Activated T-helper 1 cell treated with anti-CD3 and anti-CD28 coated beads, Interleukin-2, amount 50 U/mL, for 16 hours (primary cell): ENCODE results near the gene ROR2.

Source experiments
- DNase-seq, 2 donors: peaks; one replicate each; pipeline ENCODE4 v3.0.0-alpha.2; 2020; ENCODE audit warnings: low read depth in 1 of 2, low spot score in 1 of 2

ROR2 gene

GRCh38 chr9:91902475-91903125 is 47.4 kb downstream of the ROR2 start:
- DNase-seq = no peak

- no peak for DNase-seq
These were observed 49.2 kb downstream of the ROR2 start for GRCh38 chr9:91900797-91901177.

DNA sequence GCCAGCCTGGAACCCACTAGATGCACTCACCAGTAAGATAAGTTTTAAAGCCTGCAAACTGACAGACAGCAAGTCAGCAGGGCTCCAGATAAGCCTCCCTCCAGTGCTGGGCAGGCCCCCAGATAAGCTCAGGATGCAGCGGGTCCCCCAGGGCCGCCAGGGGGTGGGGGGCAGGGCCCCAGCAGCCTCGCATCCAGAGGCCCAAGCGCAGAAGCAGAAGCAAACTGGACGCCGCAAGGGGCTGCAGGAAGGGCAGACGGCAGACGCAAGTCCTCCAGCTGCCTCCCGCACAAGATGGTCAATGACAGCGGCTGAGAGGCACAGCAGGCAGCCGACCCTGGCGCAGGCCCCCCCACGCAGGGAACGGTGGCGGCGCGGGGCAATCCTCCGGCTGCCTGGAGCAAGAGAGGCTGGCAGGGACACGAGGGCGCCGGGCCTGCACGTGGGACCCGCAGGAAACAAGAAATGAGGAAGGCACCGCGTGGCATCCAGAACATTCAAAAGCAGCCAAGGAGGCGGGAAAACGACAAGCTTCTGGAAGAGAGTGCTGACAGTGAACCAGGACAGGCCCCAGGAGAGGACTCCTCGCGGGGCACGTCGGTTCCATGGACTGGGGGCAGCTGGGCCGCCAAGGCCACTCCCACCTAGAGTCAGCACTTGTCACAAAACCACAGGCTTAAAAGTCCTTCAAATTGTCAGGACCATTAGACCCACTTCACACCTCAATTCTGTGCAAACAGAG is 49.8 kb downstream of the ROR2 start:
- no peak for DNase-seq

GRCh38 chr9:91899594-91899993 is 50.4 kb downstream of the ROR2 start:
- DNase-seq = no peak

GRCh38 chr9:91899219-91899563 is 50.8 kb downstream of the ROR2 start:
- DNase-seq = no peak

GRCh38 chr9:91898451-91899218 is 51.4 kb downstream of the ROR2 start:
- DNase-seq = no peak

DNA sequence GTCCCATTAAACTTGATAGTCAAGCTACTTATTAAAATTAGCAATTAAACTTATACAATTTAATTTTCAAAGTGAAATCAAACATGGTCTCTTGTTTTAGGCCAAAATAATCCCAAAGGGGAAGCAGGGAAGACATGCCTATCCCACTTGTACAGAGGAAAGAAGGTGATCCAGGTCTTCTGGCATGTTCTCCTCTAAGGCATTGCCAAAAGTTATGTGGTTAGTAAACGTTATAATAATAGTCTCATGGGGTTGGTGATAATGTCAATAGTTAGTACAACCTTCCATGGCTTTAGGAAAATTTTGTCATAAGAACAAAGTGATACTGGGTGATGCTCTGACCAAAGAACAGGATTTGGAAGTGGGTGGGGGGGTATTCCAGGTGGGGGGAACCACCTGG is 52.8 kb downstream of the ROR2 start:
- DNase-seq = no peak

- no peak for DNase-seq
These were observed 53.4 kb downstream of the ROR2 start for GRCh38 chr9:91896513-91897121.

DNA sequence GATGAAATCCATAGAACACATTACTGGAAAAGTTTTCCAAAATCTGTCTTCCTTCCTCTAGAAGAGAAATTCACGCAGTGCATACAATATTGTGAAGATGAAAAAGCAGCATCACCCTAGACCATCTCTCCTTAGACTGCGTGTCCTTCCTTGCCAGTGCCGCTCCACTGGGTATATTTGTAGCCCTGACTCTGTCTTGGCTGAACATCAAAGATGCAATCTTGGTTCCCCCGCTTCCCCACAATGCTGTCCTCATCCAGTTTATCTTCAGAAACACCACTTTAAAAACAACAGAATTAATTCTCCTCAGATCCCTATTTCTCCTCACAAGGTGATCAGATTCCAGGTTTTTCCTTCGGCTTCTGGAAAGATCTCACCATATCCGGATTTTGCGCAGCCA is 53.9 kb downstream of the ROR2 start:
- no peak for DNase-seq

DNA sequence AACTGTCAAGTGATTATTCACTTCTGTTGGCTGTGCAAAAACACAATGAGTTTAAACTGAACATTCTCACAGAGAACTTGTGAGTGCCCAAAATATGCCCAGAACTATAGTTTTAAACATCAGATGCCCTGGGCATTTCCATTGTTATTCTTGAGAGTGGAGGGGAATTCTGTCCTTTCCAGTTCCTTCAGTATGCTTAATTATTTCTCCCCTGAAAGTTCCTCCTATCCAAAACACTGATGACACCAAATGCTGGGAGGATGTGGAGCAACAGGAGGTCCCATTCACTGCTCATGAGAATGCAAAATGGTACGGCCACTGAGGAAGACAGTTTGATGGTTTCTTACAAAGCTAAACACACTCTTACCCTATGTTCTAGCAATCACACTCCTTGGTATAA is 55.5 kb downstream of the ROR2 start:
- no peak for DNase-seq

GRCh38 chr9:91894023-91894422 is 56.0 kb downstream of the ROR2 start:
- DNase-seq = no peak

- DNase-seq = no peak
These were observed 58.1 kb downstream of the ROR2 start for GRCh38 chr9:91891915-91892314.

- DNase-seq = no peak
These were observed 59.4 kb downstream of the ROR2 start for GRCh38 chr9:91890662-91891061.

GRCh38 chr9:91889161-91889911 is 60.7 kb downstream of the ROR2 start:
- no peak for DNase-seq

DNA sequence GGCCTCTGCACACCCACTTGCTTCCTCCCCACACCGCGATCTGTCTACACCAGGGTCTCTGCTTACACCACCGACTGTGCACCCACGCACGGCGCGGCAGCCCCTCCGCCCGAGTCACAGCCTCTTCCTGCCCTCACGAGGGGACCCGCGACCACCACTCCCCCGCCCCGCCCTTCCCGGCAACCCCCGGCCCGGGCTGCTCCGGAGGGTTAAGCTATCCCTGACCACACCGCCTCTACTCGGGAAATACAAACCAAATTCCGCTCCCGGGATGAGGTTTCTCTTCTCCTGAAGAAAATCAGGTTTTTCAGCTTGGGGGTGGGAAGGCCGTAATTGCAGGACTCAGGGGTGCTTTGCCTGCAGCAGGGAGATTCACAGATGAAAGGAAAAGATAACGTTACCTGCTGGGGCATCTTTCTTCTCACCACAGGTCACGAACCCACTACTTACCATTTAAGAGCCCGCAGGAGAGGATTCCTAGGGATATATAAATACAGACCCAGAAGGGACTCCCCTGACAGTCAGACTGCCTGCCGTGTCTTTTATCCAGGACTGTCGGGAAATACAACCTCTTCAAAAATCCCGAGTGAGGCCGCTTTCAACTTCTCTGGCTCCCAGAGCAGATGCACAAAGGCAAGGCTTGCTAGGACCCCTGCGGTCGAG is 63.5 kb downstream of the ROR2 start:
- no peak for DNase-seq

DNA sequence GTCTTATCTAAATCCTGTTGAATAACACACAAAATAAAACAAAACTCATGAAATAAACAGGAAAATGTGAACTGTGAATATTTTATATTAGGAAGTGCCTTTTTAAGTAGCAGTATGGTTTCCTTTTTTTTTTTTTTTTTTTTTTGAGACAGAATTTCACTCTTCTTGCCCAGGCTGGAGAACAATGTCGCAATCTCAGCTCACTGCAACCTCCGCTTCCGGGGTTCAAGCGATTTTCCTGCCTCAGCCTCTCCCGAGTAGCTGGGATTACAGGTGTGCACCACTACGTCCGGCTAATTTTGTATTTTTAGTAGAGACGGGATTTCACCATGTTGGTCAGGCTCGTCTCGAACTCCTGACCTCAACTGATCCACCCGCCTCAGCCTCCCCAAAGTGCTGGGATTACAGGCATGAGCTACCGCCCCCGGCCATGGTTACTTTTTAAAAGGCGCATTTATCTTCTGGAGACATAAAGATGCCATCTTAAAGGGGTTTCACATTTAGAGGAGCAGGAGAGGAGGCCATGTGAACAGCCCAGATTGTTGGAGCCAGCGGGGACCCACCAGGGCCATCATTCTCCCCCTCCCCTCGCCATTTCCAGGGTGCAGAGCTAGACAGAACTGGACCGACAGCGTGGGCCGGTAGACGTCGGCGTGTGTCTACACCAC is 64.1 kb downstream of the ROR2 start:
- no peak for DNase-seq

DNA sequence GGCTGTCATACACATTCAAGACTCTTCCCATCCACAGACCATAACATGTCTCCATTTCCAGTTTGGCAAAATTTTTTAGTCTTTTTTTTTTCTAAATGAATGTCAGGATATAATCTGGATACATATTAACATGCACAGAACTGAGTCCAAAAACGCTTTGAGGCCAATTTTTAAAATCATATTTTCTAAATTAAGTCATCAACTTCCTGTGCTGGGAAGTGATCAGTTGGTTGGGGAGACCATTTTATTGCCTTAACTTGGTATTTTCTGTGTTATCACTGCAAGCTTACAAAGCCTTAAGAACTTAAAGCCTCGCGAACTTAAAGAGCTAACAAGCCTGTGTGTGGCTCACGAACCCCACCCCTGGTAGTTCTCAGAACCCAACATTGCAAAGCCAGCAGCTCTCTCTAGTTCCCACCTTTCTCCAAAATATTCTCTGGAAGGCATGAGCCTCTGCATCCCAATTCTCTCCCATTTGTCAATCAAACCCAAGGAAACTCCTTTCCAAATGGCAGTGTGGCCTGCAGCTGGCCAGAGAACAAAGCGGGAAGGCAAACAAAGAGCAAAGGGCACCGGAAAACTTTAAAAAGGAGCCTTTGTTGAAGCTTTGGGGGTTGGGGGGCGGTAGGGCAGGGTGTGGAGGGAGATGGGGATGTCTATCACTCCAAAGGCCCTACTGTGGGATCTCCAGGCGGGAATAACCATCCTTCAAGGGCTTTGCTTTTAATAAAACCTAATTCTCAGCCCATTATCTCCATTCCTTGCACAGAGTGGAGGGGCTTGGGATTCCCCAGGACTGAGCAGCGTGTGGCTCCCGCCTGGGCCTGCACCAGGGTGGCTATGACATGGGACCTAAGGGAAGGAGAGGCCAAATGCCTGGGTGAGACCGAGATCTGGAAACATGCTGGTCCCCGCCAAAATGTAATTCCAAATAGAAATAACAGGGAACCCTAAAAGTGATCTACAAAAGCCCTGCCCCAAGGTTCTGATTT is 65.0 kb downstream of the ROR2 start:
- no peak for DNase-seq

- DNase-seq = no peak
These were observed 65.9 kb downstream of the ROR2 start for GRCh38 chr9:91884153-91884552.

DNA sequence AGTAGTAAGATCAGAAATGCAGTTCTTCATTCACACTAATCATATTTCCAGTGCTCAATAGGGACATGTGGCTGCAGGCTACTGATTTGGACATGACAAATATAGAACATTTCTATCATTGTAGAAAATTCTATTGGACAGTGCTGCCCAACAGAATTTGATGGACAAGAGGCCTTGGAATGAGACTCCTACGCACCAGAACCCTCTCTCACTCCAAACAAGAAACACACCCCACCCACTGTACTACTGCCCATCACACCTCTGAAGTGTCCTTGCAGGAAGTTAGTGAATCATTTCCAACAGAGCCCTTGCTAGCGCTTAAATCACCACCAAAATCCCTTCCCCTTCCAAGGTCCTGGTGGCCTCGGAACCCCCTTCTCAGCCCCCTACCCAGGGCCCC is 66.5 kb downstream of the ROR2 start:
- no peak for DNase-seq
